ENCODE measurements around the gene ZC3H12D. TPM values are rescaled to one million over a fixed set of nuclear protein-coding genes. Genes with fewer than 3 reads are reported as not detected.

The ZC3H12D gene
- polyA plus RNA-seq, 3 donors = 0.96 to 4.7 (median 1.2) TPM

GRCh38 chr6:149440735-149441671 is 43.8 kb downstream of the ZC3H12D start:
- DNase-seq = no peak
- H3K4me1 ChIP-seq (ENCODE audit: control insufficient read depth in 1 of 2, insufficient read depth in 2 of 2, low read length in 2 of 2) = no peaks in the 10 kb centered on the region
- intact Hi-C loops (cut with micrococcal nuclease) = no loop called here
- no peaks in the 10 kb centered on the region for H3K36me3 ChIP-seq (replicated peaks in 1 of 2; ENCODE audit: control insufficient read depth in 1 of 2, insufficient read depth in 2 of 2, low read length in 2 of 2)
- no peak overlapping the region for H3K4me2 ChIP-seq (replicated peaks; ENCODE audit: extremely low read depth, low read length, poor library complexity, severe bottlenecking)
- H4K20me1 ChIP-seq (ENCODE audit: insufficient read depth, low read length) = no peaks in the 10 kb centered on the region
- no peaks in the 10 kb centered on the region for H3K27me3 ChIP-seq (ENCODE audit: control insufficient read depth in 2 of 2, insufficient read depth in 2 of 2, low read length in 2 of 2)
- H3K79me2 ChIP-seq (ENCODE audit: insufficient read depth, low read length) = no peaks in the 10 kb centered on the region
- H3K9ac ChIP-seq (ENCODE audit: insufficient read depth, low read length, poor library complexity, severe bottlenecking) = no peak overlapping the region
- TF ChIP-seq CTCF (IDR thresholded peaks at IDR 0.05) = no peak
- Mint-ChIP-seq H3K27me3 (ENCODE audit: low read depth in 3 of 3) (peaks cover 0 to 4% (median 2%) of the 10 kb centered on the region in 3 donors), H3K4me3 (no peak overlapping the region), H3K4me1 (peaks cover 2% of the 10 kb centered on the region), H3K36me3 (peaks cover 0 to 2% of the 10 kb centered on the region in 2 donors), H3K9me3 (peaks cover 0 to 9% (median 3%) of the 10 kb centered on the region in 7 donors), H3K27ac (peak overlapping the region in 1 of 7 donors; percentile 13)
- no peak overlapping the region for H3K27ac ChIP-seq (ENCODE audit: low read depth in 1 of 2, low read length in 2 of 2)
- H3K4me3 ChIP-seq (replicated peaks in 1 of 3; ENCODE audit: low read depth in 2 of 3, low read length in 3 of 3) = no peak overlapping the region
- no peaks in the 10 kb centered on the region for H3K9me3 ChIP-seq (replicated peaks in 1 of 2; ENCODE audit: control insufficient read depth in 1 of 2, insufficient read depth in 1 of 2, low read length in 2 of 2)
- H2AFZ ChIP-seq (ENCODE audit: insufficient read depth, low read depth, low read length, poor library complexity, severe bottlenecking) = no peak overlapping the region
- 86% methylated on average over 13 of the region's 16 CpGs for WGBS (ENCODE audit: insufficient coverage)

GRCh38 chr6:149439626-149440025 is 45.2 kb downstream of the ZC3H12D start:
- Histone ChIP-seq H3K36me3 (replicated peaks in 1 of 2; ENCODE audit: control insufficient read depth in 1 of 2, insufficient read depth in 2 of 2, low read length in 2 of 2) (no peaks in the 10 kb centered on the region), H2AFZ (ENCODE audit: insufficient read depth, low read depth, low read length, poor library complexity, severe bottlenecking) (no peak overlapping the region), H3K4me2 (replicated peaks; ENCODE audit: extremely low read depth, low read length, poor library complexity, severe bottlenecking) (no peak overlapping the region), H3K4me1 (ENCODE audit: control insufficient read depth in 1 of 2, insufficient read depth in 2 of 2, low read length in 2 of 2) (no peaks in the 10 kb centered on the region), H3K27me3 (ENCODE audit: control insufficient read depth in 2 of 2, insufficient read depth in 2 of 2, low read length in 2 of 2) (no peaks in the 10 kb centered on the region), H3K27ac (ENCODE audit: low read depth in 1 of 2, low read length in 2 of 2) (no peak overlapping the region), H4K20me1 (ENCODE audit: insufficient read depth, low read length) (no peaks in the 10 kb centered on the region), H3K4me3 (replicated peaks in 1 of 3; ENCODE audit: low read depth in 2 of 3, low read length in 3 of 3) (no peak overlapping the region), H3K9ac (ENCODE audit: insufficient read depth, low read length, poor library complexity, severe bottlenecking) (no peak overlapping the region), H3K79me2 (ENCODE audit: insufficient read depth, low read length) (no peaks in the 10 kb centered on the region), H3K9me3 (replicated peaks in 1 of 2; ENCODE audit: control insufficient read depth in 1 of 2, insufficient read depth in 1 of 2, low read length in 2 of 2) (no peaks in the 10 kb centered on the region)
- H3K36me3 Mint-ChIP-seq = peaks cover 0 to 2% of the 10 kb centered on the region in 2 donors
- peaks cover 0 to 6% (median 3%) of the 10 kb centered on the region in 7 donors for H3K9me3 Mint-ChIP-seq
- no peak for DNase-seq
- TF ChIP-seq CTCF (IDR thresholded peaks at IDR 0.05) = no peak
- H3K27me3 Mint-ChIP-seq (ENCODE audit: low read depth in 3 of 3) = peaks cover 0 to 6% (median 2%) of the 10 kb centered on the region in 3 donors
- peaks cover 2% of the 10 kb centered on the region for H3K4me1 Mint-ChIP-seq
- intact Hi-C loops (cut with micrococcal nuclease) = no loop called here
- H3K27ac Mint-ChIP-seq = peak overlapping the region in 1 of 7 donors; percentile 14
- H3K4me3 Mint-ChIP-seq = no peak overlapping the region
- no CpG with 5 or more reads among the region's 1 CpG for WGBS (ENCODE audit: insufficient coverage)
